IPS DF 6.9 (cell line): ENCODE data around the gene COG5.

Experiments
- DNase-seq: peaks from one replicate; pipeline ENCODE4 v3.0.0-alpha.2; 2013; ENCODE audit warnings: low read depth, low spot score
- H3K27ac ChIP-seq: one replicate; pipeline ENCODE4 v1.5.1; 2013; ENCODE audit warnings: low read length, control low read depth
- H3K27me3 ChIP-seq: 2 replicates; pipeline ENCODE4 v1.6.1; 2013; ENCODE audit warnings: mild to moderate bottlenecking, low read length; ENCODE audit not compliant: control insufficient read depth, insufficient read depth
- H3K36me3 ChIP-seq: 2 replicates; pipeline ENCODE4 v1.6.1; 2013; ENCODE audit warnings: low read length; ENCODE audit not compliant: control insufficient read depth, insufficient read depth
- H3K4me1 ChIP-seq: 2 replicates; pipeline ENCODE4 v1.6.1; 2013; ENCODE audit warnings: low read length; ENCODE audit not compliant: control insufficient read depth, insufficient read depth
- H3K4me3 ChIP-seq: 2 replicates; pipeline ENCODE4 v1.5.1; 2013; ENCODE audit warnings: mild to moderate bottlenecking, low read length
- H3K9me3 ChIP-seq: 2 replicates; pipeline ENCODE4 v1.6.1; 2013; ENCODE audit warnings: low read length, inconsistent platforms; ENCODE audit not compliant: control insufficient read depth, insufficient read depth
- WGBS: extraction: QIAGEN DNeasy Blood & Tissue Kit; methylation state at CpG from one replicate; pipeline ENCODE4 v1.1.7; 2013; ENCODE audit warnings: mixed read lengths, missing lambda C conversion rate; ENCODE audit not compliant: insufficient read length, insufficient coverage; 5-methylcytosine and 5-hydroxymethylcytosine counted together

COG5 gene

GRCh38 chr7:107196834-107197610 is 366.7 kb downstream of the COG5 start:
- no CpG with 5 or more reads among the region's 10 CpGs for WGBS

GRCh38 chr7:107194052-107194451 is 369.7 kb downstream of the COG5 start:
- no peaks in the 10 kb centered on the region for H3K27me3 ChIP-seq
- WGBS: no CpG with 5 or more reads among the region's 1 CpG
- no peaks in the 10 kb centered on the region for H3K9me3 ChIP-seq
- H3K27ac ChIP-seq: no peak overlapping the region
- no peak overlapping the region for H3K4me3 ChIP-seq
- no peaks in the 10 kb centered on the region for H3K4me1 ChIP-seq
- no peaks in the 10 kb centered on the region for H3K36me3 ChIP-seq
- no peak for DNase-seq

More at GRCh38 chr7:107196834-107197610, 366.7 kb downstream of the COG5 start:
- no peak overlapping the region for H3K4me3 ChIP-seq
- no peak for DNase-seq
- H3K9me3 ChIP-seq: no peaks in the 10 kb centered on the region
- H3K27ac ChIP-seq: no peak overlapping the region
- no peaks in the 10 kb centered on the region for H3K27me3 ChIP-seq
- no peaks in the 10 kb centered on the region for H3K4me1 ChIP-seq
- no peaks in the 10 kb centered on the region; the same call in 1 of the 2 replicates for H3K36me3 ChIP-seq

GRCh38 chr7:107190090-107190489 is 373.6 kb downstream of the COG5 start:
- peaks cover 6% of the 10 kb centered on the region; the same call in 1 of the 2 replicates for H3K36me3 ChIP-seq
- no peaks in the 10 kb centered on the region for H3K27me3 ChIP-seq
- H3K4me3 ChIP-seq: no peak overlapping the region
- H3K4me1 ChIP-seq: no peaks in the 10 kb centered on the region
- H3K9me3 ChIP-seq: no peaks in the 10 kb centered on the region
- DNase-seq: no peak
- no peak overlapping the region for H3K27ac ChIP-seq
- no CpG with 5 or more reads among the region's 2 CpGs for WGBS

DNA sequence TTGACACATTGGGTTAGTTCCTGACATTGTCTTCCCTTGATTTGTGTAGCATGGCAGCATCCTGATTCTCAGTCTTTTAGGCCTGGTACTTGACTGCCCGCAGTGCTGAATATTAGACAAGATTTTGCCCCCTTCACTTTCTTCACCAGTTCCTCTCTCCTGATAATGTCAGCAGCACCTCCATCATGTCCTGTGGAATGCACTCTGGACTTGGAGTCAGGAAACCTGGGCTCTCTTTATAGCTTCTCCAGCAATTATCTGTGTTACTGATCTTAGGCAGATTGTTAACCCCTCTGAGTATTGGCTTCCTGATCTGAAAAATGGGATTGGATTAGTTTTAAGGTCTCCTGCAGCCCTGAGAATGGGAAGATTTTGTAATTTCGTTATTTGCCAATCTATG is 375.9 kb downstream of the COG5 start:
- no peaks in the 10 kb centered on the region for H3K27me3 ChIP-seq
- H3K36me3 ChIP-seq: peaks cover 6% of the 10 kb centered on the region; the same call in 1 of the 2 replicates

GRCh38 chr7:107186240-107186639 is 377.5 kb downstream of the COG5 start:
- Histone ChIP-seq H3K27ac (no peak overlapping the region), H3K27me3 (no peaks in the 10 kb centered on the region), H3K4me3 (no peak overlapping the region), H3K9me3 (no peaks in the 10 kb centered on the region), H3K36me3 (peaks cover 6% of the 10 kb centered on the region; the same call in 1 of the 2 replicates), H3K4me1 (no peaks in the 10 kb centered on the region)
- no peak for DNase-seq
- WGBS: no CpG with 5 or more reads among the region's 4 CpGs

More for the DNA sequence above, 375.9 kb downstream of the COG5 start:
- Histone ChIP-seq H3K9me3 (no peaks in the 10 kb centered on the region), H3K4me3 (no peak overlapping the region), H3K27ac (no peak overlapping the region), H3K4me1 (no peaks in the 10 kb centered on the region)
- DNase-seq: no peak
- WGBS: no CpG with 5 or more reads among the region's 2 CpGs

DNA sequence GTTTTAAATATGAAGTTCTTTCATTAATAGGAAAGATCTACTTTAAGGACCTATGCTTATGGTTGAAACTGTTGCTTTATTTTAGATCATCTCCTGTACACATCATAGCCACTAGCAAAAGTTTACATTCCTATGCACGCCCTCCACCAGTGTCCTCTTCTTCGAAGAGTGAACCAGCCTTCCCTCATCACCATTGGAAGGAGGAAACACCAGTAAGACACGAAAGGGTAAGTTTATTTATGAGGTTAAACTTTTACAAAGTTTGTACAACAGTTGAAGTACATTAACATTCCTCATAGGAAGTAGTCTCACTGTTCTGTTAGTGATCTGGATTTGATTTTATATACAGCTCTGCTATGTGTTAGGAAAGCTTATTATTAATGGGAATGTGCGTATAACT is 378.0 kb downstream of the COG5 start:
- Histone ChIP-seq H3K4me1 (no peaks in the 10 kb centered on the region), H3K27me3 (no peaks in the 10 kb centered on the region), H3K27ac (no peak overlapping the region), H3K4me3 (no peak overlapping the region), H3K9me3 (no peaks in the 10 kb centered on the region), H3K36me3 (peaks cover 6% of the 10 kb centered on the region; the same call in 1 of the 2 replicates)
- DNase-seq: no peak
- WGBS: no CpG with 5 or more reads among the region's 4 CpGs

GRCh38 chr7:107181172-107181571 is 382.5 kb downstream of the COG5 start:
- no peak for DNase-seq
- H3K4me3 ChIP-seq: no peak overlapping the region
- no peaks in the 10 kb centered on the region for H3K27me3 ChIP-seq
- H3K9me3 ChIP-seq: no peaks in the 10 kb centered on the region
- no peak overlapping the region for H3K27ac ChIP-seq
- no peaks in the 10 kb centered on the region for H3K4me1 ChIP-seq
- H3K36me3 ChIP-seq: peaks cover under 1% of the 10 kb centered on the region; the same call in 1 of the 2 replicates
- no CpG with 5 or more reads among the region's 5 CpGs for WGBS

DNA sequence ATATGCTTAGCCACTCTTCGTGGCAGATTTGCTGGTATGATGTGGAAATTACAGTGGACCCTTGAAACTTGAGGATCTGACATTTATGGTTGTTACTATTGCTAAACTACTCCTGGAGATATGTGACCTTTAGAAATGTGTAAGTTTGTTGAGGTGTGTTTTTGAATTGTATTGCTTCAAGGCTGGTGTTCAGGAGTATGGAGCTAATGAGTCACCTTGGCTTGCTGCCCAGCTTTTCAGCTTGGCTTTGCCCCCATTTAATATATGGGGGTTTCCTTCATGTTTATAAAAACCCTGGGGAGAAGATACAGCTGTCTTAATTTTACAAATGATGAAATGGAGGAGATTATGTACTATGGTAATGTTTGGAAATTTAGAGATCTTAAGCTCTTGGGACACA is 383.3 kb downstream of the COG5 start:
- H3K4me3 ChIP-seq: no peak overlapping the region
- H3K9me3 ChIP-seq: no peaks in the 10 kb centered on the region
- H3K36me3 ChIP-seq: no peaks in the 10 kb centered on the region
- no peak overlapping the region for H3K27ac ChIP-seq
- H3K27me3 ChIP-seq: no peaks in the 10 kb centered on the region
- no peak for DNase-seq
- WGBS: no CpG with 5 or more reads among the region's 1 CpG
- H3K4me1 ChIP-seq: no peaks in the 10 kb centered on the region

- DNase-seq: no peak
- Histone ChIP-seq H3K27ac (no peak overlapping the region), H3K4me1 (no peaks in the 10 kb centered on the region), H3K9me3 (no peaks in the 10 kb centered on the region), H3K27me3 (no peaks in the 10 kb centered on the region), H3K4me3 (no peak overlapping the region), H3K36me3 (no peaks in the 10 kb centered on the region)
- no CpG with 5 or more reads among the region's 14 CpGs for WGBS
Measured at GRCh38 chr7:107179326-107180164, 384.2 kb downstream of the COG5 start.

DNA sequence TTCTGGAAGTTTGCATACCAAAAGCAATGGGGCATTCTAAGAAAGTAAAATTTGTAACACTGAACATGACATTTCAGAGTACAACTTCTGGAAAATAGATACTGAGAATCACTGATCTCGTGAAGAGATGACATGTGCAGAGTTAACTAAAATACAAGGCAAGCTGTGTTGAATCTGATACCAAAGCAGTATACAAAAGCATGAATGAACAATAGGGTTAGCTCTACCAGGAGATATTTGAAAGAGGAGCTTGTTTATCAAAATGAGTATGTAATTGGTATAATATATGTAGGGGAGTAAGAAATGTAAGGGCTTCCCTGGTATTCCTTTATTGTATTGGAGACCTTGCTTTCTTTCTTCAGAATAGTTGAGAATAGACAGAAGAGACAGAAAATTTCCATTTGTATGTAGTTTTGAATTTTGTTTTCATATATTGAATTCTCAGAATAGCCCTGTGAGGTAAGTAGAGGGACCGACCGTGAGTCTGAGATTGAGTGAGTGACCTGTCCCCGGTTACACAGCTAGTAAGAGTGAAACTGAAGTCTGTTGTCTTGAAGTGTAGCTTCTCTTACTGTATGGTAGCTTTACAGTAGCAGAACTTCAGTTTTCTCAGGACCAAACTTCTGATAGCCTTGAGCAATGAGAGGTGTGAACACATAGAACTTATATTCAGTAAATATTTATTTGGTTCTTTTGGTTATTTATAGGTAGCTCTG is 389.9 kb downstream of the COG5 start:
- Histone ChIP-seq H3K4me1 (no peaks in the 10 kb centered on the region), H3K9me3 (no peaks in the 10 kb centered on the region), H3K36me3 (no peaks in the 10 kb centered on the region), H3K4me3 (no peak overlapping the region), H3K27ac (no peak overlapping the region), H3K27me3 (no peaks in the 10 kb centered on the region)
- DNase-seq: no peak
- WGBS: no CpG with 5 or more reads among the region's 4 CpGs
